ENCODE data around the gene MAVS. TPM values are rescaled to one million over a fixed set of nuclear protein-coding genes. Genes with fewer than 3 reads are reported as not detected.
"Not testable (repeated sequence)": the region's sequence is repeated elsewhere in the genome, so short reads cannot be mapped to it uniquely, and the experiment has no call there.

MAVS gene
- total RNA-seq, 4 donors from 2014 or later, result 14.9 to 31.3 (median 17.2) TPM

GRCh38 chr20:3874194-3874844, 27.7 kb downstream of the MAVS start:
- Histone ChIP-seq H3K4me3 (no peak overlapping the region), H3K9me3 (no peaks in the 10 kb centered on the region), H3K36me3 (peaks cover 0 to 60% (median 0%) of the 10 kb centered on the region in 3 donors), H3K27me3 (no peaks in the 10 kb centered on the region), H3K27ac (no peak overlapping the region), H3K4me1 (peaks cover 0 to 5% (median 0%) of the 10 kb centered on the region in 3 donors)
- no peak for DNase-seq
- intact Hi-C loops (cut with DNase I), result no loop called here
- WGBS, 2 donors, result 69 to 73% methylated on average over 3 of the region's 3 CpGs
- TF ChIP-seq POLR2A (IDR thresholded peaks at IDR 0.05), result no peak
- no peak for TF ChIP-seq CTCF (IDR thresholded peaks at IDR 0.05)

GRCh38 chr20:3875378-3875974, 28.8 kb downstream of the MAVS start:
- intact Hi-C loops (cut with DNase I), result no loop called here
- DNase-seq, result no peak
- no peaks in the 10 kb centered on the region for H3K4me1 ChIP-seq
- no peak overlapping the region for H3K4me3 ChIP-seq
- H3K9me3 ChIP-seq, result no peaks in the 10 kb centered on the region
- 80 to 82% methylated on average over 9 of the region's 9 CpGs for WGBS, 2 donors
- peaks cover 0 to 51% (median 0%) of the 10 kb centered on the region in 3 donors for H3K36me3 ChIP-seq
- H3K27ac ChIP-seq, result no peak overlapping the region
- H3K27me3 ChIP-seq, result no peaks in the 10 kb centered on the region
- no peak for TF ChIP-seq POLR2A (IDR thresholded peaks at IDR 0.05)
- TF ChIP-seq CTCF (IDR thresholded peaks at IDR 0.05), result no peak

- 45 to 55% methylated on average over 1 of the region's 1 CpG for WGBS, 2 donors
- Histone ChIP-seq H3K4me1 (no peaks in the 10 kb centered on the region), H3K27ac (no peak overlapping the region), H3K9me3 (no peaks in the 10 kb centered on the region), H3K27me3 (no peaks in the 10 kb centered on the region), H3K4me3 (no peak overlapping the region), H3K36me3 (peaks cover 0 to 49% (median 0%) of the 10 kb centered on the region in 3 donors)
- no peak for DNase-seq
- intact Hi-C loops (cut with DNase I), result no loop called here
- TF ChIP-seq CTCF (IDR thresholded peaks at IDR 0.05) (no peak), POLR2A (IDR thresholded peaks at IDR 0.05) (no peak)
Observed at GRCh38 chr20:3876000-3876399, 29.4 kb downstream of the MAVS start.

- no peaks in the 10 kb centered on the region for H3K9me3 ChIP-seq
- H3K27ac ChIP-seq, result no peak overlapping the region
- intact Hi-C loops (cut with DNase I), result no loop called here
- H3K36me3 ChIP-seq, result peaks cover 0 to 42% (median 0%) of the 10 kb centered on the region in 3 donors
- H3K4me3 ChIP-seq, result no peak overlapping the region
- no peak for TF ChIP-seq CTCF (IDR thresholded peaks at IDR 0.05)
- TF ChIP-seq POLR2A (IDR thresholded peaks at IDR 0.05), result no peak
- no peaks in the 10 kb centered on the region for H3K27me3 ChIP-seq
- H3K4me1 ChIP-seq, result no peaks in the 10 kb centered on the region
- no peak for DNase-seq
Observed at GRCh38 chr20:3876676-3877075, 30.0 kb downstream of the MAVS start.

- 93 to 100% methylated on average over 4 of the region's 4 CpGs for WGBS, 2 donors
- intact Hi-C loops (cut with DNase I); H3K4me1 ChIP-seq; H3K27me3 ChIP-seq; H3K27ac ChIP-seq; H3K4me3 ChIP-seq; H3K9me3 ChIP-seq; DNase-seq: not testable (repeated sequence)
- peaks cover 0 to 20% (median 0%) of the 10 kb centered on the region in 3 donors for H3K36me3 ChIP-seq
Observed at GRCh38 chr20:3878921-3879274, 32.3 kb downstream of the MAVS start.

Data from esophagus squamous epithelium (tissue), 5 donors.